ENCODE results near the gene CRY2. TPM values are rescaled to one million over a fixed set of nuclear protein-coding genes. Genes with fewer than 3 reads are reported as not detected.

CRY2 gene
- total and polyA plus RNA-seq, 2 experiments from 2014 or later, result 9.5 to 15.4 TPM

DNA sequence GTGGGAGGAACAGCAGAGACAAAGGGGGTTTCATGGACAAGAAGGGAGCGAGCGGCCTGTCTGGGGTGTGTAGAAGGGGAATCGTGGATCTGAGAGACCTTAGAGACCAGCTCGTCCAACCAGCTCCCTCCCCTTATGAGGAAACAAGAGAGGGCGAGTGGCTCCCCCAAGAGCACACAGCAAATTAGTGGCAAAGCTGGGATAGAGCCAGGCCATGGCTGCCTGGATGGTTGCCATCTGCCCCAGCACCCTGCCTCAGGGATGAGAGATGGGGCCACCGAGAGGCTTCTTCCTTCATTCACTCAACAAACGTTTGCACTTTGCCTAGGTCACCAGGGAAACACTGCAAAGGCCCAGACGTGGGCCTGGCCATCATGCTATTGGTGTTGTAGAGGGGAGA lies 42.3 kb downstream of the CRY2 start (continued):
- TF ChIP-seq, protein P1, sequence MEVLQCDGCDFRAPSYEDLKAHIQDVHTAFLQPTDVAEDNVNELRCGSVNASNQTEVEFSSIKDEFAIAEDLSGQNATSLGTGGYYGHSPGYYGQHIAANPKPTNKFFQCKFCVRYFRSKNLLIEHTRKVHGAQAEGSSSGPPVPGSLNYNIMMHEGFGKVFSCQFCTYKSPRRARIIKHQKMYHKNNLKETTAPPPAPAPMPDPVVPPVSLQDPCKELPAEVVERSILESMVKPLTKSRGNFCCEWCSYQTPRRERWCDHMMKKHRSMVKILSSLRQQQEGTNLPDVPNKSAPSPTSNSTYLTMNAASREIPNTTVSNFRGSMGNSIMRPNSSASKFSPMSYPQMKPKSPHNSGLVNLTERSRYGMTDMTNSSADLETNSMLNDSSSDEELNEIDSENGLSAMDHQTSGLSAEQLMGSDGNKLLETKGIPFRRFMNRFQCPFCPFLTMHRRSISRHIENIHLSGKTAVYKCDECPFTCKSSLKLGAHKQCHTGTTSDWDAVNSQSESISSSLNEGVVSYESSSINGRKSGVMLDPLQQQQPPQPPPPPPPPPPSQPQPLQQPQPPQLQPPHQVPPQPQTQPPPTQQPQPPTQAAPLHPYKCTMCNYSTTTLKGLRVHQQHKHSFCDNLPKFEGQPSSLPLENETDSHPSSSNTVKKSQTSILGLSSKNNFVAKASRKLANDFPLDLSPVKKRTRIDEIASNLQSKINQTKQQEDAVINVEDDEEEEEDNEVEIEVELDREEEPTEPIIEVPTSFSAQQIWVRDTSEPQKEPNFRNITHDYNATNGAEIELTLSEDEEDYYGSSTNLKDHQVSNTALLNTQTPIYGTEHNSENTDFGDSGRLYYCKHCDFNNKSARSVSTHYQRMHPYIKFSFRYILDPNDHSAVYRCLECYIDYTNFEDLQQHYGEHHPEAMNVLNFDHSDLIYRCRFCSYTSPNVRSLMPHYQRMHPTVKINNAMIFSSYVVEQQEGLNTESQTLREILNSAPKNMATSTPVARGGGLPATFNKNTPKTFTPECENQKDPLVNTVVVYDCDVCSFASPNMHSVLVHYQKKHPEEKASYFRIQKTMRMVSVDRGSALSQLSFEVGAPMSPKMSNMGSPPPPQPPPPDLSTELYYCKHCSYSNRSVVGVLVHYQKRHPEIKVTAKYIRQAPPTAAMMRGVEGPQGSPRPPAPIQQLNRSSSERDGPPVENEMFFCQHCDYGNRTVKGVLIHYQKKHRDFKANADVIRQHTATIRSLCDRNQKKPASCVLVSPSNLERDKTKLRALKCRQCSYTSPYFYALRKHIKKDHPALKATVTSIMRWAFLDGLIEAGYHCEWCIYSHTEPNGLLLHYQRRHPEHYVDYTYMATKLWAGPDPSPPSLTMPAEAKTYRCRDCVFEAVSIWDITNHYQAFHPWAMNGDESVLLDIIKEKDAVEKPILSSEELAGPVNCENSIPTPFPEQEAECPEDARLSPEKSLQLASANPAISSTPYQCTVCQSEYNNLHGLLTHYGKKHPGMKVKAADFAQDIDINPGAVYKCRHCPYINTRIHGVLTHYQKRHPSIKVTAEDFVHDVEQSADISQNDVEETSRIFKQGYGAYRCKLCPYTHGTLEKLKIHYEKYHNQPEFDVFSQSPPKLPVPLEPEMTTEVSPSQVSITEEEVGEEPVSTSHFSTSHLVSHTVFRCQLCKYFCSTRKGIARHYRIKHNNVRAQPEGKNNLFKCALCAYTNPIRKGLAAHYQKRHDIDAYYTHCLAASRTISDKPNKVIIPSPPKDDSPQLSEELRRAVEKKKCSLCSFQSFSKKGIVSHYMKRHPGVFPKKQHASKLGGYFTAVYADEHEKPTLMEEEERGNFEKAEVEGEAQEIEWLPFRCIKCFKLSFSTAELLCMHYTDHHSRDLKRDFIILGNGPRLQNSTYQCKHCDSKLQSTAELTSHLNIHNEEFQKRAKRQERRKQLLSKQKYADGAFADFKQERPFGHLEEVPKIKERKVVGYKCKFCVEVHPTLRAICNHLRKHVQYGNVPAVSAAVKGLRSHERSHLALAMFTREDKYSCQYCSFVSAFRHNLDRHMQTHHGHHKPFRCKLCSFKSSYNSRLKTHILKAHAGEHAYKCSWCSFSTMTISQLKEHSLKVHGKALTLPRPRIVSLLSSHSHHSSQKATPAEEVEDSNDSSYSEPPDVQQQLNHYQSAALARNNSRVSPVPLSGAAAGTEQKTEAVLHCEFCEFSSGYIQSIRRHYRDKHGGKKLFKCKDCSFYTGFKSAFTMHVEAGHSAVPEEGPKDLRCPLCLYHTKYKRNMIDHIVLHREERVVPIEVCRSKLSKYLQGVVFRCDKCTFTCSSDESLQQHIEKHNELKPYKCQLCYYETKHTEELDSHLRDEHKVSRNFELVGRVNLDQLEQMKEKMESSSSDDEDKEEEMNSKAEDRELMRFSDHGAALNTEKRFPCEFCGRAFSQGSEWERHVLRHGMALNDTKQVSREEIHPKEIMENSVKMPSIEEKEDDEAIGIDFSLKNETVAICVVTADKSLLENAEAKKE (CRISPR knock-in tag; IDR thresholded peaks at IDR 0.05), result no peak
- TF ChIP-seq STAT1 (IDR thresholded peaks at IDR 0.05; ENCODE audit: unreplicated experiment) (no peak), JUNB (IDR thresholded peaks at IDR 0.05; ENCODE audit: unreplicated experiment) (no peak), CREB1 (CRISPR knock-in tag; IDR thresholded peaks at IDR 0.05; ENCODE audit: low read depth) (no peak), POLR2AphosphoS5 (IDR thresholded peaks at IDR 0.05; ENCODE audit: low read depth) (no peak), EZH2 (IDR thresholded peaks at IDR 0.05; ENCODE audit: low read depth, unreplicated experiment) (no peak), ZNF331 (CRISPR knock-in tag; IDR thresholded peaks at IDR 0.05; ENCODE audit: low read depth) (no peak), EZH2phosphoT487 (IDR thresholded peaks at IDR 0.05; ENCODE audit: unreplicated experiment) (no peak), ZNF114 (CRISPR knock-in tag; IDR thresholded peaks at IDR 0.05) (no peak)

DNA sequence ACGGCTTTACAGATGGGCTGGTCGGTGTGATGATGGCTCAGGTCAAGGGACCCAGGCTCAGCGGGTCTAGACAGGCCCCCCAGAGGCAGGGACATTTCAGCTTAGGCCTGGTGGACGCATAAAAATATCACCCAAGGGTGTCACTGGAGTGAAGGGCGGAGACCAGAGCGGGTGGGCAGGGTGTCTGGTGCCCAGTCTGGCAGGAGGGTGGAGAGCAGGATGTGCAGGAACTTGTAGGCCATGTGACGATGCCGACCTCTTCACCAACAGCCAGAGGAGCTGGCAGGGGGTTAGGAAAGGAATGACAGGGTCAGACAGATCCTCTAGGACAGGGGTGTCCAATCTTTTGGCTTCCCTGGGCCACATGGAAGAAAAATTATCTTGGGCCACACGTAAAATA lies 42.7 kb downstream of the CRY2 start:
- Mint-ChIP-seq H3K4me1 (peaks cover 32% of the 10 kb centered on the region), H3K27me3 (ENCODE audit: insufficient read depth, low read depth, poor library complexity) (peaks cover 12% of the 10 kb centered on the region), H3K36me3 (ENCODE audit: low read depth) (no peaks in the 10 kb centered on the region; the same call in 2 of the 3 replicates), H3K9me3 (no peaks in the 10 kb centered on the region), H3K27ac (no peak overlapping the region), H3K4me3 (no peak overlapping the region)
- no peak for ATAC-seq
- Histone ChIP-seq H4K20me1 (replicated peaks; ENCODE audit: insufficient read depth) (peaks cover 15% of the 10 kb centered on the region), H3K79me2 (replicated peaks; ENCODE audit: insufficient read depth) (peaks cover 9% of the 10 kb centered on the region; the same call in 1 of the 2 replicates), H3K9me2 (ENCODE audit: insufficient read depth) (no peaks in the 10 kb centered on the region), H3F3A (replicated peaks; ENCODE audit: low read depth) (no peaks in the 10 kb centered on the region), H3K36me3 (ENCODE audit: insufficient read depth) (no peaks in the 10 kb centered on the region), H3K27me3 (ENCODE audit: insufficient read depth) (no peaks in the 10 kb centered on the region), H3K4me3 (no peak overlapping the region), H3K4me2 (no peak overlapping the region), H2AFZ (no peak overlapping the region), H3K4me1 (ENCODE audit: insufficient read depth) (peaks cover 18% of the 10 kb centered on the region), H3K27ac (ENCODE audit: low read depth) (no peak overlapping the region)
- DNase-seq (ENCODE audit: low spot score), result no peak
- no peak for TF ChIP-seq STAT1 (IDR thresholded peaks at IDR 0.05; ENCODE audit: unreplicated experiment)
- TF ChIP-seq, protein P1 (CRISPR knock-in tag; IDR thresholded peaks at IDR 0.05), result no peak
- no peak for TF ChIP-seq EZH2 (IDR thresholded peaks at IDR 0.05; ENCODE audit: low read depth, unreplicated experiment)
- no peak for TF ChIP-seq NANOG (IDR thresholded peaks at IDR 0.05; ENCODE audit: borderline replicate concordance)

Measured in GM23338 (cell line).